Loucy (cell line): ENCODE measurements around the gene C17orf67.

Experiments
- H2AFZ ChIP-seq: fragments of 200-600 bp; sonication (generic); 2 replicates; pipeline ENCODE4 v1.6.0; 2016; ENCODE audit warnings: antibody characterized with exemption, mild to moderate bottlenecking, low read length, moderate library complexity
- H3F3A ChIP-seq: fragments of 200-600 bp; 2 replicates; pipeline ENCODE4 v1.6.0; 2016; ENCODE audit warnings: antibody characterized with exemption, low read depth, mild to moderate bottlenecking
- H3K27me3 ChIP-seq: fragments of 200-600 bp; sonication (generic); 2 replicates; pipeline ENCODE4 v1.6.1; 2014; ENCODE audit warnings: low read length, mild to moderate bottlenecking; ENCODE audit not compliant: insufficient read depth, poor library complexity, severe bottlenecking
- H3K36me3 ChIP-seq: fragments of 200-600 bp; sonication (generic); 2 replicates; pipeline ENCODE4 v1.6.1; 2016; ENCODE audit warnings: low read length; ENCODE audit not compliant: insufficient read depth
- H3K4me1 ChIP-seq: fragments of 200-600 bp; sonication (generic); 2 replicates; pipeline ENCODE4 v1.5.1; 2014; ENCODE audit warnings: low read length, mild to moderate bottlenecking; ENCODE audit not compliant: insufficient read depth, poor library complexity, severe bottlenecking
- H3K4me2 ChIP-seq: fragments of 200-600 bp; sonication (generic); 2 replicates; pipeline ENCODE4 v1.6.0; 2014; ENCODE audit warnings: antibody characterized with exemption, low read length, low read depth, mild to moderate bottlenecking; ENCODE audit not compliant: poor library complexity, severe bottlenecking
- H3K4me3 ChIP-seq: fragments of 200-600 bp; sonication (generic); 2 replicates; pipeline ENCODE4 v1.5.1; 2014; ENCODE audit warnings: low read length, mild to moderate bottlenecking, mixed read lengths; ENCODE audit not compliant: poor library complexity, severe bottlenecking
- H3K79me2 ChIP-seq: fragments of 200-600 bp; sonication (generic); 2 replicates; pipeline ENCODE4 v1.6.1; 2014; ENCODE audit warnings: low read length; ENCODE audit not compliant: insufficient read depth
- H3K9ac ChIP-seq: fragments of 200-600 bp; sonication (generic); 2 replicates; pipeline ENCODE4 v1.6.0; 2014; ENCODE audit warnings: mild to moderate bottlenecking, low read depth, low read length, moderate library complexity; ENCODE audit not compliant: poor library complexity, severe bottlenecking
- H3K9me2 ChIP-seq: fragments of 200-600 bp; sonication (generic); replicated peaks from 2 replicates; pipeline ENCODE4 v1.6.1; 2016; ENCODE audit warnings: low read depth, low read length, mixed read lengths
- H3K9me3 ChIP-seq: fragments of 200-600 bp; sonication (generic); 2 replicates; pipeline ENCODE4 v1.6.1; 2014; ENCODE audit warnings: mild to moderate bottlenecking, antibody characterized with exemption, low read length, low read depth; ENCODE audit not compliant: insufficient read depth
- H4K20me1 ChIP-seq: fragments of 200-600 bp; sonication (generic); 2 replicates; pipeline ENCODE4 v1.6.0; 2014; ENCODE audit warnings: antibody characterized with exemption, low read length, mild to moderate bottlenecking; ENCODE audit not compliant: insufficient read depth, poor library complexity, severe bottlenecking
- EZH2phosphoT487 ChIP-seq: fragments of 200-600 bp; IDR thresholded peaks from 2 replicates; pipeline ENCODE4 v1.6.1; 2018; ENCODE audit warnings: antibody characterized with exemption, mild to moderate bottlenecking, moderate library complexity, borderline replicate concordance
- TF ChIP-seq, protein P1 (sequence below): fragments of 200-600 bp; sonication (generic); conservative IDR thresholded peaks from 2 replicates; pipeline ENCODE4 v1.5.1; 2014; ENCODE audit warnings: mild to moderate bottlenecking, antibody characterized with exemption, low read length

The C17orf67 gene

DNA sequence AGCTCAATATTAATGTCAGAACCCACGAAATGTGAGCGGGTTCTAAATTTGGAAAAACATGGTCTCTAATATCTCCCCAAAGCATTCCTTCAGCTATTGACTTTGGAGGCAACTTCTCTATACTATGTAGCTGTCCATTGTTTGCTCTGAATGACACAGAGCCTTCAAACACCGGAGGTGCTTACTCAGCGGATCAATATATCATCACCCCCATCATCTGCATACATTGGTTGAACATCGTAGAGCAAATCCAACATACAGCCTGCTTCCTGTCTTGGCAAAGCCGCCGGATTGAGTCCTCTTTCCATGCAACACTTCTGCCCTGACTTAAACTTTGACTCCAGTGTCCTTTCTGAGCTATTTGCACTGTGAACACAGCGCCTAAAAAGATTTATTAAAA lies 61.3 kb downstream of the C17orf67 start:
- Histone ChIP-seq H3K9me2 (no peaks in the 10 kb centered on the region), H3F3A (no peaks in the 10 kb centered on the region), H3K9me3 (no peaks in the 10 kb centered on the region), H2AFZ (no peak overlapping the region), H3K79me2 (no peaks in the 10 kb centered on the region), H3K9ac (no peak overlapping the region), H3K4me3 (no peak overlapping the region), H4K20me1 (no peaks in the 10 kb centered on the region), H3K4me1 (peaks cover 34% of the 10 kb centered on the region), H3K27me3 (no peaks in the 10 kb centered on the region), H3K36me3 (no peaks in the 10 kb centered on the region), H3K4me2 (no peak overlapping the region)
- TF ChIP-seq, protein P1, sequence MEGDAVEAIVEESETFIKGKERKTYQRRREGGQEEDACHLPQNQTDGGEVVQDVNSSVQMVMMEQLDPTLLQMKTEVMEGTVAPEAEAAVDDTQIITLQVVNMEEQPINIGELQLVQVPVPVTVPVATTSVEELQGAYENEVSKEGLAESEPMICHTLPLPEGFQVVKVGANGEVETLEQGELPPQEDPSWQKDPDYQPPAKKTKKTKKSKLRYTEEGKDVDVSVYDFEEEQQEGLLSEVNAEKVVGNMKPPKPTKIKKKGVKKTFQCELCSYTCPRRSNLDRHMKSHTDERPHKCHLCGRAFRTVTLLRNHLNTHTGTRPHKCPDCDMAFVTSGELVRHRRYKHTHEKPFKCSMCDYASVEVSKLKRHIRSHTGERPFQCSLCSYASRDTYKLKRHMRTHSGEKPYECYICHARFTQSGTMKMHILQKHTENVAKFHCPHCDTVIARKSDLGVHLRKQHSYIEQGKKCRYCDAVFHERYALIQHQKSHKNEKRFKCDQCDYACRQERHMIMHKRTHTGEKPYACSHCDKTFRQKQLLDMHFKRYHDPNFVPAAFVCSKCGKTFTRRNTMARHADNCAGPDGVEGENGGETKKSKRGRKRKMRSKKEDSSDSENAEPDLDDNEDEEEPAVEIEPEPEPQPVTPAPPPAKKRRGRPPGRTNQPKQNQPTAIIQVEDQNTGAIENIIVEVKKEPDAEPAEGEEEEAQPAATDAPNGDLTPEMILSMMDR = no peak
- no peak for TF ChIP-seq EZH2phosphoT487

- H3K4me3 ChIP-seq = no peak overlapping the region
- no peaks in the 10 kb centered on the region for H4K20me1 ChIP-seq
- H3K9me3 ChIP-seq = no peaks in the 10 kb centered on the region
- no peaks in the 10 kb centered on the region for H3K9me2 ChIP-seq
- no peaks in the 10 kb centered on the region for H3K36me3 ChIP-seq
- no peaks in the 10 kb centered on the region for H3K27me3 ChIP-seq
- no peaks in the 10 kb centered on the region for H3F3A ChIP-seq
- no peak overlapping the region for H3K9ac ChIP-seq
- H3K4me1 ChIP-seq = peaks cover 33% of the 10 kb centered on the region
- TF ChIP-seq, protein P1 = no peak
- no peak for TF ChIP-seq EZH2phosphoT487
- H3K79me2 ChIP-seq = no peaks in the 10 kb centered on the region
- H3K4me2 ChIP-seq = no peak overlapping the region
- no peak overlapping the region for H2AFZ ChIP-seq
Observed at GRCh38 chr17:56771975-56772374, 61.7 kb downstream of the C17orf67 start.

- Histone ChIP-seq H3K27me3 (no peaks in the 10 kb centered on the region), H3K9ac (no peak overlapping the region), H4K20me1 (no peaks in the 10 kb centered on the region), H3K9me2 (no peaks in the 10 kb centered on the region), H3K4me1 (peaks cover 33% of the 10 kb centered on the region), H3K4me2 (no peak overlapping the region), H3K36me3 (no peaks in the 10 kb centered on the region), H3K79me2 (no peaks in the 10 kb centered on the region), H2AFZ (no peak overlapping the region), H3F3A (no peaks in the 10 kb centered on the region), H3K4me3 (no peak overlapping the region), H3K9me3 (no peaks in the 10 kb centered on the region)
- TF ChIP-seq, protein P1 = no peak
- TF ChIP-seq EZH2phosphoT487 = no peak
Observed at GRCh38 chr17:56771563-56771962, 62.2 kb downstream of the C17orf67 start.
